CMK (cell line): ENCODE results near the gene MED16.
A peak's percentile ranks its signal among the peaks of the same experiment; 100 is the strongest.
"Not testable (repeated sequence)": the region's sequence is repeated elsewhere in the genome, so short reads cannot be mapped to it uniquely, and the experiment has no call there.

Experiments
- DNase-seq: peaks from one replicate; pipeline ENCODE4 v3.0.0-alpha.2; 2010; ENCODE audit warnings: low read depth

MED16 gene

DNA sequence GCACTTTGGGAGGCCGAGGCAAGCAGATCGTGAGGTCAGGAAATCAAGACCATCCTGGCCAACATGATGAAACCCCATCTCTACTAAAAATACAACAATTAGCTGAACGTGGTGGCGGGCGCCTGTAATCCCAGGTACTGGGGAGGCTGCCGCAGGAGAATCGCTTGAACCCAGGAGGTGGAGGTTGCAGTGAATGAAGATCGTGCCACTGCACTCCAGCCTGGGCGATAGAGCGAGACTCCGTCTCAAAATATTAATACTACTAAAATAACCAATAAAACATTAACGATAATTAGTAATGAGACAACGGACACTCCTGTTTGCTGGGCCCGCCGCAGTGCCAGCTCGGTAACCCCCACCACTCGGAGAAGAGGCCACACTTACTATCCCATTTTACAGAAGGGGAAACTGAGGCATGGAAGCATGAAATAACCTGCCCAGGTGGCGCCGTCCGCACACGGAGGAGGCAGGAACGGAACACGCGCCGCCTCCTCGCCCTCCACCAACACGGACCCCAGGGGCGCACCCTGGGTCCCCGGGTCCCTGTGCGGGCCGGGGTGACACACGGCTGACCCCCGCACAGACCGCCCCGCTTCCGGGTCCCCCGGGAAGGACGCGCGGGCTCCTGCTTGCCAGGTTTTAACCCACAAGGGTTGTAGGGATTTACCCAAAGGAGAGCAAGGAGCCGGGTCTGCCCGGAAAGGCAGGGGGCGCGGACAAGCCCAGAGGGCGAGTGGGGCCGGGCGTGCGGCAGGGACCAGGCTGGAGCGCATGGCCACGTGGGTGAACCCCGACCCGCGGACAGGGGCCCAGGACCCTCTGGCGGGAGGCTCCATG, 18.4 kb upstream of the MED16 start:
- DNase-seq = no peak

DNA sequence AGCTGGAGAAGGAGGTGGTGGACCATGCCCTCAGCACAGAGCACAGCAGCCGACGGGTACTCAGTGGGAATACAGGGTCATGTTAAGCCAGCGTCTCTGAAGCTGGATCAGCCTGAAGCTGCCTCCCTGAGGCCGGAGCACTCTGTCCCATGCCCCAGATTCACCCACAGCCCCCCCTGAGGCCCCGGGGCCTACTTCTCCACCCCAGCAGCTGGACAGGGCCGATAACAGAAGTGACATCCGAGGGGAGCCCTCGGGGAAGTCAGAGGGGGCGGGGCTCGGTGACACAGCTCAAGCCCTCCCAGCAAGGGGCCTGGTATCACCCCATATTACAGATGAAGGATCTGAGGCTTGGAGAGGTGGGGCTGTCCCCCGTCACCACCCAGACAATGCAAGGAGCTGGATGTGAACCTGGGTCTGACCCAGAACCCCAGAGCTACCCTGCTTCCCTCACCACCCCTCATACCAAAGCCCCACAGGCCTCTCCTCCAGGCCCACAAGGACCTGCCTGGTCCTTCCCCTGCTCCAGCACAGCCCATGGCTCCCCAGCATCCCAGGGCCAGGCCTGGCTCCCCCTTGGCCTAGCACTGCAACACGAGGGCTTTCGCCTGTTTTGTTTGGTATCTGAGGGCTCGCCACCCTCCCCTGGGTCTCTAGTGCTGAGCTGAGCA, 14.3 kb upstream of the MED16 start:
- peak; percentile 94 for DNase-seq

DNA sequence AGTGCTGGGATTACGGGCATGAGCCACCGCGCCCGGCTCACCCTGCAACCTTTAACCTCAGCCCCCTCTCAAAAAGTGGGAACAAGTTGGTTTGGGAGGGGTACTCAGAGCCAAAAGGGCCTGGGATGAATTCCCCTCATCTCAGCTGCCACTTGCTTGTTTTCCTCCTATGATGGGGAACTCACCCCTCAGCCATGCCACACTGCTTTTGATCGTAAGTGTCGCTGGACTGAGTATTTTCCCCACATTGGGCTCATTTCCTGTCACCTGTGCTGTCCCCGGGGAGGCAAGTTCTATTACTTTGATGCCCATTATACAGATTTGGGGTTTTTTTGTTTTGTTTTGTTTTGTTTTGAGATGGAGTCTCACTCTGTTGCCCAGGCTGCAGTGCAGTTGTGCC, 13.5 kb upstream of the MED16 start:
- DNase-seq = no peak

DNA sequence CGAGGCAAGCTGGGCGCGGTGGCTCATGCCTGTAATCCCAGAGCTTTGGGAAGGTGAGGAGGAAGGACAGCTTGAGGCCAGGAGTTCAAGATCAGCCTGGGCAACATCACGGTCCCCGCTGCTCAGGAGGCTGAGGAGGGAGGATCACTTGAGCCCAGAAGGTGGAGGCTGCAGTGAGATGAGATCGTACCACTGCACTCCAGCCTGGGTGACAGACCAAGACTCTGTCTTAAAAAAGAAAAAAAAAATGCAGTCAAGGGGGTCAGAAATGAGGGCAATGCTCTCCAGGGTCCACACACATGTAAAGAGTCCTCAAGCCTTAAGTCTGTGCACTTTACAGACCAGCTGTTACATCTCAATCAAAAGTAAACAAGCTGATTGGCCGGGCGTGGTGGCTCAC, 11.6 kb upstream of the MED16 start:
- DNase-seq = no peak

DNA sequence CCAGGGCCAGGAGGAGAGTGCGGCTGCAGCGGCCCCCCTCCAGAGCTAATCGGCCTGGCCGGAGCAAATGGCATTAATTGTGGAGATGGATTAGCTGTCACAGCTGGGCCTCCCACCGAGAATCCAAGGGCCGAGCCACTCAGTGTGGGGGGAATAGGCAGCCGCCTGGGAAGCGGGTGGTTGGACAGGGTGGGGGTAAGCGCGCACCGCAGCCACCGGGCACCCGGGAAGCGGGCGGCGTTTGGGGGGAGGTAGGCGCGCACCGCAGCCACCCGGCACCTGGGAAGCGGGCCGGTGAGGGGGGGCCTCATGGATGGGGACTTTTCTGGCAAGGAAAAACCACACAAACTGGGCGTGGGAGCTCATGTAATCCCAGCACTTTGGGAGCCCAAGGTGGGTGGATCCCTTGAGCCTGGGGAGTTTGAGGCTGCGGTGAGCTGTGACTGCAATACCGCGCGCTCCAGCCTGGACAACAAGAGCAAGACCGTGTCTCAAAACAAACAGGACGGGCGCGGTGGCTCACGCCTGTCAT, 10.3 kb upstream of the MED16 start:
- DNase-seq = no peak

DNA sequence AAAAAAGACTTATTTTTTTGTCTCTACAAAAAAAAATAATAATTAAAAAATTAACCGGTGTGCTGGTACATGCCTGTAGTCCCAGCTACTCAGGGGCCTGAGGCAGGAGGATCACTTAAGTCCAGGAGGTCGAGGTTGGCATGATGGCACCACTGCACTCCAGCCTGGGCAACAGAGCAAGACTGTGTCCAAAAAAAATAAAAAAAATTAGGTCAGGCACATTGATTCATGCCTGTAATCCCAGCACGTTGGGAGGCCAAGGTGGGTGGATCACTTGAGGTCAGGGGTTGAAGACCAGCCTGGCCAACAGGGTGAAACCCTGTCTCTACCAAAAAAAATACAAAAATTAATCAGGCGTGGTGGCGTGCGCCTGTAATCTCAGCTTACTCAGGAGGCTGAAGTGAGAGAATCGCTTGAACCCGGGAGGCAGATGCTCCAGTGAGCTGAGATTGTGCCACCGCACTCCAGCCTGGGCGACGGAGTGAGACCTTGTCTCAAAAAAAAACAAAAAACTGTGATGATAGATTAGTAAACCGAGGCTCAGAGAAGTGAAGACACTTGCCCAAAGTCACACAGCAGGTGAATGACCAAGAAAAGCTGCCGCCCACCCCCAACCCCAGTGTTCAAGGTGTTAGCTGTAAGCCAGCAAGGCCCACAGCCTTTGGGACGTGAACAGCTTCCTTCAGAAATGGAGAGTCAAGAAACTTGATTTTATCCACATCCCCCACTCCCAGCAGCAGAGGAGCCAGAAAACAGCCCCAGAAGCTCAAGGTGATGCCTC, 9.6 kb upstream of the MED16 start:
- no peak for DNase-seq

DNA sequence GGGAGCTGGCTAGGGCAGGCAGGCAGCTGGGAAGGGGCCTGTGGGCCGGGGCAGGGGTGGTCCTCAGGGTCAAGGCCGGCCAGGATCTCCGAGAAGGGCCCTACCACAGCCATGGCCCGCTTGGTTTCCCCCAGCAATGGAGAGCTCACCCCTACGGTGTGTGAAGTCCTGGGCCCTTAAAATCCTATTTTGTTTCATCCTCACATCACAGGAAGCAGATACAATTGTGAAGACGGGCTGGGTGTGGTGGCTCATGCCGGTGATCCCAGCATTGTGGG, 9.0 kb upstream of the MED16 start:
- DNase-seq = no peak

DNA sequence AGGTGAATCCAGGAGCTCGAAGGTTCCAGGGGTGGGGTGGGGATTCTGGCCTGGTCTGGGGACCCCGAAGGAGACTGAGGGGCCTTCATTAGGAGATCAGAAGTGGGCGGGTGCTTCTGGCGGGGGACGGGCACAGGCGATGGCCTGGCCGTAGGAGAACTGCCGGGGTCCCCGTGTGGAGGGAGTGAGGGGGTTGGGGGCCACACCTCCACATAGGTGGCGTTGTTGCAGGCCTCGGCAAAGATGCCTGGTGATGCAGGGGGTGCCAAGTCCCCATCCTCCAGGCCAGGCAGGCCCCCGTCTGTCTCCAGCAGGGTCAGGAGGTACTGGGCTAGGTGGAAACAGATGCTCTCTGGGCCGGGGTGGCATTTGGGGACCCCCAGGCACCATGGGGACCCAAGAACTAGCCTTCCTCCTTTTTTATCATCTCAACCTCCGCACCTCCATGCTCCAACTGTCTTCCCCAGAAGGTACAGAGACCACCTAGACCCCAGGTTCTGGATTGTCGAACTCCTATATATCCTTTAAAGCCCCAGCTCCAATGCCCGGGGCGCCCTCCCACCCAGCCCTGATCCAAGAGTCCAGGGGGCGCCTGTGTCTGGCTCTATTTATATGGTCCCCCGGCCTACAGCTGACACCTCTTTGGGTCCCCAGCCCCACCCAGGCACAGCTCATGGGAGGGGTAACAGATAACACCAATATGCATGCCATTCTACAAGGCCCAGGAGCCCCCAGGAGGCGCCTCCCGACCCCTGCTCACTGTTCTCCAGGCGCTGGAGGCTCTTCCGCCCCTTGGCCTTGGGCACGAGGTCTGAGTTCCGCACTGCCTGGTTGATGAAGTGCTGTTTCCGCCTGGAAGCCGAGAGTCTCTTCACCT, 8.5 kb upstream of the MED16 start:
- no peak for DNase-seq

DNA sequence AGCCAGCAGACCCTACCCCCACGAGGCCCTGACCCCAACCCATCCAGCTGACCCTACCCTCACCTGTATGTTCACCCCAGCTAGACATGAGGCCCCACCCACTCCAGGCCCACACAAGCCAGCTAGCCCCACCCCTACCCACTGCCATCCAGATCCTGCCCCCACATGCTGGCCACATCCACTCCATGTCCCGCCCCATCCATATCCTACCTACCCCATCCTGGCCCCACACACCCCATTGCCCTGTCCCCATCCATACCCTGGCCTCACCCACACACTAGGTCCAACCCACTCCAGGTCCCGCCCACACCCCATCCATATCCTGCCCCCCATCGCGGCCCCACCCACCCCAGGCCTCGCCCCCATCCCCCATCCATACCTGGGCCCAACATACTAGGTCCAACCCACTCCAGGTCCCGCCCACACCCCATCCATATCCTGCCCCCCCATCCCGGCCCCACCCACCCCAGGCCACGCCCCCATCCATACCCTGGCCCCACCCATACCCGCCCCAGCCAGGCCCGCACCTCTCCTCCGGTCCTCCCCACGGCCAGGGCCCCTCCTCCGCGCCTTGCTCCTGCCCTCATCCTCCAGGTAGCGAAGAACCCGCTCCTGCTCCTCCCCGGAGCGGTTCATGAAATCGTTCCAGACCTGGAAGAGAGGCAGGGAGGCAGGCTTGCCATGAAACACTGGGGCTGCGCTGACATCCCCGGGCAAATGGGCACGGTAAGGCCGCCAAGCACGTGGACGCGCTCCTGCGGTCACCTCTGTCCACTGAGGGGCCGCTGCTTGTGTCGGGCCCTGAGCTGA, 7.5 kb upstream of the MED16 start:
- no peak for DNase-seq

DNA sequence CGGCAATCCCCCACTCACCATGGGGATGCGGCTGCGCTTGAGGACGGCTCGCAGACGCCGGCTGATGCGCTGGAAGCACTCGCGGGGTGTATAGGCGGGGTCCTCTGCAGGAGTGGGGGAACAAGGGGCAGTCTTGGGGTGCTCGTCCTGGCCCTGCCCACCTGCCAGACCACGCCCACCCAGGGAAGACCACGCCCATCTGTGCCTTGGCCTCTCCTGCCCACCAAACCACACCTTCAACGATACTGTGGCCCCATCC, 7.0 kb upstream of the MED16 start:
- DNase-seq = no peak

DNA sequence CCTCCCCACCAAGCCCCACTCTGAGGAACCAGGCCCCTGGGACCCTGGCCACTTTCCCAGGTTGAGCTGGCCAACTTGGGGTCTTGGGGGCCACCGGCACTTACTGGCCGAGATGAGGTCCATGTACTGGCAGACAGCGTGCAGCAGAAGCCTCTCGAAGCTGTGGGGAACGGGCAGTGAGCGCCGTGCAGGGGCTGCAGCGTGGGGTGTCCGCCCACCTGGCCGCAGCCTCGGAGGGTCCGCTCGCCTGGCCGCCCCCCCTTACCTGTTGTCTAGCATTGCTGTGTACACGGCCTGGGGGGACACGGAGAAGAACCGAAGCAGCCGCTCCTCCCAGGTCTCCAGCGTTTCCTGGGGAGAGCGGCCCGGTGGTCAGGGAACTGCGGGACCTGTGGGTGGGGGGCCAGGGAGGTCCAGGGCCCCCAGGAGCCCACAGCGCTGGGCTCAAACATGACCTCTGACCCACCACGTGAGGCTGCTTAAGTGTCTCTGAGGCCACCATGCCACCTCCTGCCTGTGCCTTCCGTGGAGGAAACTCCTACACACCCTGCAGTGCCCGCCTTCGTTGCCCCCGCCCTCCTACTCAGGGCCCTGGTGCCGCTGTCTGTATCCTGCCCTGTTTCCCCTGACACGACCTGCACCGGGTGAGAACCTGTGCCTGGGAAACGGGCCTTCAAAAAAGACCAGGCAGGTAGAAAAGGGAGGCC, 6.5 kb upstream of the MED16 start:
- DNase-seq = no peak

DNA sequence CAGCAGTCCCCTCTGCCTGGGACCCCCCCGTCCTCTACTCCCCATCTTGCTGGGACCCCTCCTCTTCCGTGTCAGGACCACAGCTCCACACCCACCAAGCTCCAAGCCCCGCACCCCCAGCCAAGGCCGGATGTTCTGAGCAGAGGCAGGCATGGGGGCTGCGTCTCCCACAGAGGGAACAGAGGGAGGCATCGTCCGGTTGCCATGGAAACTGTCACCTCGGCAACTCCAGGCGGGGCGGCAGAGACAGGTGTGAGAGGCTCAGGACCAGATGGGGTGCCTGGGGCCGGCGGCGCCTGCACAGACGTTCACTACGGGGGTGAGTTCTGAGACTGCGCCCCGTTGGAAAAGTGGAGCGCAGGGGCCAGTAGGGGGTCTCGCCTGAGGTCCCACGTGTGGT, 5.7 kb upstream of the MED16 start:
- no peak for DNase-seq

DNA sequence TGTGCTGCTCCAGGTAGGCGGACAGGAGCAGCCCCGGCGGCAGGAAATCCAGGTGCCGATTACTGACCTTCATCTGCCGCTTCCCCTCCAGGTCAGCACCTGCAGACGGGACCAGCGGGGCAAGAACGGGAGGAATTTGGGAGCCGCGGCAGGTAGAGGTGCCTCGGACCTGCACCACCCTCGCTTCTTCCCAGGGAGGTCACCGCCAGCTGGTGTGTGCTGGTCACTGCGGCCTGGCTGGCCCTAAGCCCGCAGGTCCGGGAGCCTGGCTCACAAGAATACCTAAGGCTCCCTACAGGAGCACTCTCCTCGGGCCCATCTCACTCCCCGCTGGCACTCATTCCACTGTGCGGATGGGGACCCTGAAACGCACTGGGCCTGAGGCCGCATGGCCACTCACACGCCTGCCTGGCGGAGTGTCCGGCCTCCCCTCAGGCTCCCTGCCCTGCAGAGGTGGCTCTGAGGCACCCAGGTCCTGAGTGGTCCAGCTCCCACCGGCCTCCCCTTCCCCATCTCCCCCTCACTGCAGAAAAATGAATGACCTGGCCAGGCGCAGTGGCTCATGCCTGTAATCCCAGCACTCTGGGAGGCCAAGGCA, 4.6 kb upstream of the MED16 start:
- DNase-seq = no peak

DNA sequence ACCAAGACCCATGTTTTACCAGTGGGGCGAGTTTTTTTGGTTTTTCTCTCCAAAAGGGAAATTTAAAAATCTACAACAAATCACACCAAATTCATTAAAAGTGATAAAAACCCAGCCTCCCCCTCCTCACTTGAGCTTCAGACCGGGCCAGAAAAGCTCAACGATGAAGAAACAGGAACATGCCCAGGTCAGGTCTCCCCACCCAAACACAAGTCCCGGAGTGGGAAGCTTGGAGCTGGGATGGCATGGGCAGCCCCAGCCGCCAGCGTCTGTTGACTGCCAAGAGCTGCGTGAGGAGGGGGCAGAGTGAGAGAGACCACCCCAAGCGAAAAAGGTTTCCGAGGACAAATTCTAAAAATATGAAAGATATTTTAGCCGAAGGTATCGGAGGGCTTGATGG, 4.0 kb upstream of the MED16 start:
- DNase-seq = no peak

DNA sequence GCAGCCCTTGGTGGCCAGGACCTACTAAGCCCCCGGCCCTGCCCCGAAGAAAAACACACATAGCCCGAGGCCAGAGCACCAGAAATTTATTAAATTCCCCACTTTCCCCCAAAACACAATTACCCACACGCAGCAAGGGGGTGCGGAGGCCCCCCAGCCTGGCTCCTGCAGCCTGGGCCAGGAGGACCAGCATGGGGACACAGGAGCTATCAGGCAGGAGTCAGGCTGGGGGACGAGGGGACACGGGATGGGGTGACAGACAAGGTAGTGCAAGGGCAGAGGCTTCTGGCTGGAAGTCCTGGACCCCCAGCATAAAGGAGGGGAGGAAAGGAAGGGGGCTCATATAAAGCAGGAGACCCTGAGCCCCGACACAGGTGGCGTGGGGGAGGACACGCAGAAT, 3.4 kb upstream of the MED16 start:
- DNase-seq = no peak

DNA sequence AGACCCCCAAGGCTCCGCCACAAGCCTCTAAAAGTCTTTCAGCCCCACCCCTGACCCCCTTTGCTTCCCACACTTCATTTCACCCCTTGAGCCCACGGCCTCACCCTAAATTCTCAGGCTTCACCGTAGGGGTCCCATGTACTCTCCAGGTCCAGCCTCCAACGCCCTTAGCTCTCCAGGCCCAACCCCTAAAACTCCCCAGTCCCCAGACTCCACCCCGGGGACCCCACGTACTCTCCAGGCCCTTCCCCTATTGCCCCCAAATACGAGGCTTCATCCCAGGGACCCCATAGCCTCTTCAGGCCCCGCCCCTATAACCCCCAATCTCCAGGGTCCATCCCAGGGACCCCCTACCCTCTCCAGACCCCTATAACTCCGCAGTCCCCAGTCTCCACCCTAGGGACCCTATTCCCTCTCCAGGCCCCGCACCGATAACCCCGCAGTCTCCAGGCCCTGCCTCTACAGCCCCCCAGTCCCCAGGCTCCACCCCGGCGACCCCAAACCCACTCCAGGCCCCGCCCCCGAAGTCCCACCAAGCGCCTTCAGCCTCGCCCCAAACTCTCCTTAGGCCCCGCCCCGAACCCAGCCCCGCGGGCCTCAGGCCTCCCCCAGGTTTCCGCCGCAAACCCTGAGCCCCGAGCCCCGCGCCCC, 619 bp downstream of the MED16 start:
- no peak for DNase-seq

DNA sequence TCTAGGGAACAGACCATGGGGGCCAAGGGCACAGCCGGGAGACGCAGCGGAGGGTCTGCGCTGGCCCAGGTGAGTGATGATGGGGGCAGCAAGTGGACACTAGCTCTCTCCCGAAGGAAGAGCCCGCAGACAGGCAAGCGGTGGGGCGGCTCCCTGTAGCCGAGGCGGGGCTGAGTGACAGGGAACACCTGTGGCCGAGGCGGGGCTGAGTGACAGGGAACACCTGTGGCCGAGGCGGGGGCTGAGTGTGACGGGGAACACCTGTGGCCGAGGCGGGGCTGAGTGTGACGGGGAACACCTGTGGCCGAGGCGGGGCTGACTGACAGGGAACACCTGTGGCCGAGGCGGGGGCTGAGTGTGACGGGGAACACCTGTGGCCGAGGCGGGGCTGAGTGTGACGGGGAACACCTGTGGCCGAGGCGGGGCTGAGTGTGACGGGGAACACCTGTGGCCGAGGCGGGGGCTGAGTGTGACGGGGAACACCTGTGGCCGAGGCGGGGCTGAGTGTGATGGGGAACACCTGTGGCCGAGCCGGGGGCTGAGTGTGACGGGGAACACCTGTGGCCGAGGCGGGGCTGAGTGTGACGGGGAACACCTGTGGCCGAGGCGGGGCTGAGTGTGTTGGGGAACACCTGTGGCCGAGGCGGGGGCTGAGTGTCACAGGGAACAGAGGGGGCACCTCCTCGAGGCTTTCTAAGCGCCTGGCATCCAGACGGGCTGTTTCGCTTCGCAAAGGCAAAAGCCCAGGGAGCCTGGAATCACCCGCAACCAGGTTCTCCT, 1.4 kb downstream of the MED16 start:
- not testable (repeated sequence) for DNase-seq

DNA sequence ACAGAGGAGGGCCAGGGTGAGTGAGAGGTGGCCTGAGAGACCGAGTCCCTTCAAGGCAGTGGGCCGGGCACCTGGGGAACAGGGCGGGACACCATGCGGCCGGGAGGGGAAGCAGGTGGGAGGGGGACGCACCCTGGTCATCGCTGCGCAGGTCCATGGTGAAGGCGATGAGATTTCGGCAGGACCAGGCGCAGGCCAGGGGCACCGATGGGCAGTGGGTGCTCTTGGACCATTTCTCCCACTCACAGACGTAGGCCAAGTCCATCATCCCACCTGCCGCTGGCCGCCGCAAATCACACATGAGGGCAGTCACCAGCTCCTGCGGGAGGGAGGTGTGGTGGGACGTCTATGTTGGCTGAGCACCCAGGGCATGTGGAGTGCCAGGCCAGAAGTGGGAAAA, 2.2 kb downstream of the MED16 start:
- no peak for DNase-seq

DNA sequence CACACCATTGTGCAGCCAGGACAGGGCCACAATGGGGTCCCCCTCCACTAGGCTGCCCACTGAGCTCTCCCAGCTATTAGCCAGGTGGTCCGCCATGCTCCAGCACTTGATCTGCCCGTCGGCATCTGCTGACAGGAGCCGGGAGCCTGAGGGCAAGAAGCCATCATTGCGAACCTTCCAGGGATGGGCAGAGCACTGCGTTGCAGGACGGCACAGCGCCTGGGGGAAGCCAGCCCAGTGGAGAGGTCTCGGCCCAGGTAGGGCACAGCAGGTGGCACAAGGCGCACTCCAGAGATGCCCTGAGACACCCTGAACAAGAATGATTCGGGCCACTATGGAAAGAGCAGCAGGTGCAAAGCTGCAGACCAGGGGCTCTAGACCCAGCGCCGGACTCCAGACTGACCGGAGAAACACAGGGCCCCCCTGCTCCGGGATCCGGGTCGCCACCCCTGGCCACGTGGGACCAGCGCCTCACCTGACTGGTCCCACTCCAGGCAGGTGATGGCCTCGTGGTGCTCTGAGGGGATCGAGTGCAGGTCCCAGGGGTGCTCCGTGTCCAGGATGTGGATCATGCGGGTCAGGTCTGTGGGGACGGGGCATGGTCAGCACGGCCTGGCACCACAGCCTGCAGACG, 3.2 kb downstream of the MED16 start:
- DNase-seq = no peak
